Dedifferentiated amniotic fluid mesenchymal stem cell (primary cell): ENCODE data around the gene SRSF1.
A peak's percentile ranks its signal among the peaks of the same experiment; 100 is the strongest.
"Not testable (repeated sequence)": the region's sequence is repeated elsewhere in the genome, so short reads cannot be mapped to it uniquely, and the experiment has no call there.

Experiments used
- DNase-seq: peaks from one replicate; pipeline ENCODE4 v3.0.0-alpha.2; 2016; ENCODE audit errors: extremely low spot score

SRSF1 gene

DNA sequence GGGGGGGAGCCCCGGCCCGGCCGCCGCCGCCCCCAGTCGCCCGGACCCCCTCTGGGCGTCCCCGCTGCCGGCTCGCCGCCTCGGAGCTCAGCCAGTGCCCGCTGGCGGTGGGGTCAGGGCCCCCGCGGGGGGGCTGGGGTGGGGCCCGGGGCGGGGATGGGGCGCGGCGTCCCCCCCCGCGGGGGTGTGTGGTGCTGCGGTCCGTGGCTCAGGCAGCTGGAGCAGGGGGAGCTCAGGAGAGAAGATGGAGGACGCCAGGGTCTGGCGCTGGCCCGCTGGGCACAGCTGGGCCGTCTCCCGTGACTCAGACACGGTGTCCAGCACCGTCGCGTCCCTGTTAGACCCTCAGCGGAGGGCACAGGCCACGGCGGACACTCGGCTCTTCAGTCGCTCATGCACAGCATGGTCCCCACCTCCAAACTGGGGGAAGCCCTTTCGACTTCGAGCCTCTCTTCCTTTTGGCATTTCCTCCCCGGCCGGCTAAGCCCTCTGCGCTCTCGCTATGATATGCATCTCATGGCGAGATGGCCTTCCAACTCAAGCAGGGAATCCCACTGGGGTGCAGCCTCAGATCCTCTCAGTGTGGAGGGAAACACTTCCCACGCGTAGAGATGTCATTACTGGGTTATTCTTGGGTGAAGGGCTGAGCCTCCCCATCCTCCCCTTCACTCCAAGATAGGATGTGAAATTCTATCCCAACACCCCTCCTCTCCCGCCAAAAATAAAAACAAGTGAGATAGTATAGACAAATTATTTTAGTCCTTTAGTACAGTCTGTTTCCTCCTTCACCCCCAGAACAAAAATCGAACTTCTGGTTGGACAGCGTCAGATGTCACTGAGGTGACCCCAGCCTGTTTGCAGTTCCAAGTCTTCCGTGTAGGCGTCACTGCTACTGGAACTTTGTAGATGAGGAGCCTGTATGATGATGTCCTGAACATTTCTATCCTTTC lies 18.5 kb downstream of the SRSF1 start:
- DNase-seq, result peak; percentile 35

DNA sequence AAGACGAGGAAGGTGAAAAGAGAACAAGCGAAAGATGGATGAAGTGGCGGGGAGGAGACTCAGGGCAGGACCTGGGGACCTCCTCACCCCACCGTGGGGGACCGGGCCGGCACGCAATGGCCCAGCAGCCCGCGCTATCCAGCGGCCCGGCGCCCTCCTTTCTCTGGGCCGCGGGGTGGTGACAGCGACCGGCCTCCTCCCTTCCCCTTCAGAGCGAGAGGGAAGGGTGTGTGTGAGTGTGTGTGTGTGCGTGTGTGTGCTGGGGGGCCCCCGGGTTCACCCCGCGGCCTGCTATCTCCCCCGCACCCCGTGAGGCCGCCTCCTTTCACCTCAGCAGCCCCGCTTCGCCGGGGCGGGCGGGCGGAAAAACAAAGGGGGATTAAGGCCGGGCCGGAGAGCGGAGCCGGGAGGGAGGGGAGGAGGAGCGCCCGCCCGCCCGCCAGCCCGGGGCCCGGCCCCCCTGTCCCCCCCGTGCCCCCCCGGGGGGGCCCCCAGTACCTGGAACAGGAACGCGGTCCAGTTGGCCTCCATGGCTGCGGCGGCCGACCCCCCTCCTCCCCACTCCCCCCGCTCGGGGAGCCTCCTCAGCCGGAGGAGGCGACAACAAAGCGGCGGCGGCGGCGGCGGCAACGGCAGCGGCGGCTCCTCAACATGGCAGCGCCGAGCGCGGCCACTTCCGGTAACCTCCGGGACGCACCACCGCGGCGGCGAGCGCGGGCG lies 19.3 kb downstream of the SRSF1 start, which contains the start of gene VEZF1:
Gene VEZF1 (minus strand): TSS at position 674 of the 720 bp plus-strand sequence. CDS start 143 bp downstream, at position 531.
- peak; percentile 45 for DNase-seq

DNA sequence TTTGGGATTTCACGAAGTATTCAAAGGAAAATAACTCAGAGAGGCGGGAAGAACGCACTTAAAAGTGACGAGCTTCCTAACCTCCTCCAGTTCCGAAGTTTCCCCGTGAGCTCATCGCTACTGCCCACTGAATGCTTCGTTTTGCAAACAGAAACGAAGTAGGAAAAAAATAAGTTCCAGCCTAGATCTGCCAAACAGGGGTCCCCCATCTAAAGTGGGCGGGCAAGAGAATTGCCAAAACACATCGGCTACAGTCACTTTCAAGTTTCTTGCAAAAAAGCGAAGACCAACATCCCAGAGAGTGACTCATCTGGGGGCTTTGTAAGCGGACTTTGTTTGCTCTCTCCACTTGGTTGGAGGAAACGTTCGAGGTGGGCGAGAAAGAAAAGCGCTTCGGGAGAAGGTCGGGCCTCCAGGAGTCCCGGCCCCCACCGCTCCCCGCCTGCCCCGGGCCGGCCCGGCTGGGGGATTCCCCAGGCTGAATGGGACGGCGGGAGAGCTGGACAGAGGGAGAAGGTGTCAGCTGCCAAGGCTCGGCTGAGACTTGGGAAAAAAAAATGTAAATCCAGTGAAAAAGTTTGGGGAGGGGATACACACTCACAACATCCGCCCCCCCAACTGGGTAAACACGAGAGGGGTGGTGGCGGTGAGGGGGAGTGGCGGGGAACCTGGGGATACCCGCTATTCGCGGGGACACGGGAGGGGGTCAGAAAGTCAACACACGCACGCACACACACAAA lies 20.0 kb downstream of the SRSF1 start:
- peak; percentile 63 for DNase-seq

DNA sequence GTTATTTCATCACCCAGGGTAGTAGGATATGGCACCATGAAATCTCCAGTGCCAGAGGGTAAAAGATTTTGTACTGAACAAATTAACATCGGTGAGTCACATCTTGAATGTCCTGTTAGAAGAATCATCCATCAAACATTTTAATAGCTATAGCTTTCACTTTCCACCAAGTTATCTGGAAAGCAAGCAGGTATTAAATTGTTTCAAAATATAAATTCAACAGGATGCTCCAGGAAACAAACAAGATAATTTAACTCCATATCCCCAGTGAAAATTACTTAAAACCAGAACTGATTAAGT lies 21.4 kb downstream of the SRSF1 start:
- DNase-seq, result peak; percentile 65

DNA sequence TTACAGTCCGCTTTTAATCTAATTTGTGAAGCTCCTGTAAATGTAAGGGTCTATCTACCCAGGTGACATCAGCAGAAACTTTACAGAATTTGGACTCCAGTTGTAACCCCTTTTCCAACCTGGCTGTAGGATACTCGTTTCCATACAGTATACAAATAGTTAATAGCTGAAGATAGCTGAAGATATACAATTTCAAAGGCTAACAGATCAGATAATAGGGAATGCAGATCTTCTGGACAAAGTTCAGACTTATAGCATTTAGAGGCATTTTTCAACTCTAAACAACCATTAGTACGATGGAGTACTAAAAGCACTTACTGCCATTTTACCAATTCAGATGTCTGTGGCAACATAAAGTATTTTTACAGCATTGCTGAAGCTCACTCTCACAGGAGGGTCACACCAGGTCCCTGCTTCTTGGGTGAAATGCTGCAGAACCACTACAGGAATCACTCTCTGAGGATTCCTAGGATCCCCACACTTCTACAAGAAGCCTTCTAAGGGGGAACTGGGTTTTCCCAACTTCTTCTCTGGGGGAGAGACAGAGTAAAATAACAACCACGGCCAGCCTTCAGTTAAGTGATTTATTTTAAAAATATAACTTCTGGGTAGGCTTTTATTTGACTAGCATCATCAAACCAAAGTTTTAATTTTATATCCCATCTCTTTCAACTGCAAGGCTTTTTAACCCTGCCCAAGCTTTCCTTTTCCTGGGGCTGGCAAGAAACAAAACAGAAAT lies 21.9 kb downstream of the SRSF1 start:
- DNase-seq, result no peak

DNA sequence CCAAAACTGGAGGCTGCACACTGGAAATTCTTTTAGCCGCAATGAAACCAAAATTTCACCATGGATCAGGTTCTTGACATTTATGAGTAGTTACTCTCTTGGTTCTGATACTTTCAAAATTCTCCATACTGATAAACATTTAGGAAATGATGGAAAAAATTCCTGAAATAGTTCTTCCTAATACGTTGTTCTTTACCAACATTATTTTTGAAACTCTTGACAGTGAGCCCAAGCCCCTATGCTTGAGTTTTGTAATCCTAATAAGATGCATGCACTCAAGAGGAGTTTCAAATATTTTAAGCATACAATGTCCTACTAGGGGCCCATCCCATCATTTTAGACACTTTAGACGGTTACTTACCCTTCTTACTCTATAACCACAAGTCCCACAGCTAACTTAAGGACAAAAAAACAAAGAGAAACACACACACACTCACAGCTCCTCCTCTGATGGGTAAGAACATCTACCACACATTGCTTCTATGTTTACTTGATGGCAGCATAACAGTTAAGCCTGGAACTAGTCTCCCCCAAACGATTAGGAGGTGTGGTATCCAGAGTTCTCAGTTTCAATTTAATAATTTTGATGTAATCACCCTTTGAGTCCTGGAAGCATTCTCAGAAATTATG lies 22.7 kb downstream of the SRSF1 start:
- DNase-seq, result no peak

DNA sequence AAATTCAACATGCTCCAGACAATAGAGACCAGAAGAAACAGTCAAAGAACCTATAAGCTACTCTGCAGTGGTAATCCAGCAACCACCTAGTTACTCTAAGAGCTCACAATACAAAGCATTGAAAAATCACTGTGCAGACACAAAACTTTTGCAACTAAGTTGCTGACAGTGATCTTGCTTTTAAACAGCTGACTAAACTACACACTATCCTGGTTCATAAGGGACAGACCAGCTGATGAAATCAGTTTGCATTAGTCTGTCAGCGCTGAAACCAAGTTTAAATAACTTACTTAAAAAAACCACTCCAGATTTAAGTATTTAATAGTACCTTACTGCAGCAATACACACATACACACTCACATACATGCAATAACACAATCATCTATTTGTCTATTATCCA lies 23.6 kb downstream of the SRSF1 start:
- DNase-seq, result no peak

DNA sequence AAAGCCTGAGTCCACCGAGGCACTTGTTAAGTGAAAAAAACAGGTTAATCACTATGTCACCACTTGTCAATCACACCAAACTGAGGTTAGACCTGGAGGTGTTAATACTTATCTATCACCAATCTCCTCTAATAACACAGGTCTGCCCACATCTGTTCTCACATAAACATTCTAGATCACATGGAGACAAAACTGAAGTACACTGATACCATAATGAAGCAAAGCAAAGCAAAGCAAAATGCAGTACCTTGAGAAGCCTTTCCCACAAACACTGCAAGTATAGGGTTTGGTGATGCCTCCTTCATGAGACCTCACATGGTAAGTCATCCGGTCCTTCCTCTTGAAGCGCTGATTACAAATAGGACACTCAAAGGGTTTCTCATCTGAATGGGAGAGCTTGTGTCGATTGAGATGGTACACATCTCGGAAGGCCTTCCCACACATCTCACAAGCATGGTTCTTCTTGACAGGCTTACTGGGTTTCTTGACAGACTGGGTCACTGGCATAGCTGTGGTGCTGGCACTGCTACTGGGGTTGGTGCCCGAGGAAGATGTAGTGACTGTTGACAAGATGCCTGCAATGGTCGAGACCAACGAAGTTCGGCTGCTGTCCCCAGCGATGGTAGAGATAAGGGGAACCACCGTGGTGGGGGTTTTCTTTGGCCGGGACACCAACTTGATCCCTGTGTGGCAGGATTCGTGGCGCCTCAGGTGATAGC lies 24.4 kb downstream of the SRSF1 start:
- DNase-seq, result no peak

DNA sequence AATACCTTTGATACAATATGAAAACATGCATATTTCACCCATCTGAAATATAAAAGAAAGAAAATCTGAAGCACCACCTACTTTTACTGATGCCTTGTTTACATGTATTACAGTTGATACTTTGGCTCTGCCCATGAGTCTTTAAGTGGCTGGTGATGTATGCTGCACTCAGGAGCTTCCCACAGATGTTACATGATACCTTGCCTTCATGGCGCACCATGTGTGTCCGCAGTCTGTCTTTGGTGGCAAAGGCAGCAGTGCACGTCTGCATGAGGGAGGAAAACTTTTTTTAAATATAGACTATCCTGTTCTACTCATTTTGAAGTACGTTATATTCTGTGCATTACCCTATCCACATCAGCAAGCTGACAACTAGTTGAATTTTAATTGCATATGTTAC lies 26.5 kb downstream of the SRSF1 start:
- DNase-seq, result no peak

DNA sequence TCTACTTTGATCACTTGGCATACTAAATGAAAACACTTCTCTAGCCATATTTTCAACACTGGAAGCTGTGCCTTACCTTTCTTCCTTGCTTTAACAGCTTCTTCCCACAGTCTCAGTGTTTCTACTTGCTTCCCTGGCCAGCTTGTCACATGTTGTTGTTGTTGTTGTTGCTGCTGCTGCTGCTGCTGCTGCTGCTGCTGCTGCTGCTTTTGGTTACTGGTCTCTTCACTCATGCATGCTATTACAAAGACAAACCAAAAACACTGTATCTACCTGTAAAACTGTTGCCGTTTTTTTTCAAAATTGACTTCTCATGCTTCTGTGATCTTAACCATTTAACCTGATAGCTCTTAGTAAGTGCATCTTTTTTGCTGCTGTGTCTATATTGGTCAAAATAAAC lies 28.0 kb downstream of the SRSF1 start:
- DNase-seq, result no peak

DNA sequence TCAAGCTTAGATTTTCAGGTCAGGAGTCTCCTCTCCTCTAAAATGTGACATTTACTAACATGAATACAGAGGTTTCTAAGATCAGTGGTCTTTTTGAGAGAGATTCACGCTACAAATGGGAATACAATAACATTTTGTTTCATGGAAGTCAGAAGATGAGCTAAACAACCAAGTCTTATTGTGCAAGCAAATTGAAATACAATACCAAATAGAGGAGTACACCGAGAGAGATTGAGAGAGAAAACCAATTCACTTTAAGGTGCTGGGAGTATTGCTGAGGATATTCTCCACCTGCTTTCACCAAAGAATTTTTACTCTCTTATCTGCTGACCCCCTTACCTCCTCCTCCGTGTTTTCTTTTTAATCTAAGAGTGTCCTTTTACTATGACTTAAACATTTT lies 30.5 kb downstream of the SRSF1 start:
- DNase-seq, result no peak

DNA sequence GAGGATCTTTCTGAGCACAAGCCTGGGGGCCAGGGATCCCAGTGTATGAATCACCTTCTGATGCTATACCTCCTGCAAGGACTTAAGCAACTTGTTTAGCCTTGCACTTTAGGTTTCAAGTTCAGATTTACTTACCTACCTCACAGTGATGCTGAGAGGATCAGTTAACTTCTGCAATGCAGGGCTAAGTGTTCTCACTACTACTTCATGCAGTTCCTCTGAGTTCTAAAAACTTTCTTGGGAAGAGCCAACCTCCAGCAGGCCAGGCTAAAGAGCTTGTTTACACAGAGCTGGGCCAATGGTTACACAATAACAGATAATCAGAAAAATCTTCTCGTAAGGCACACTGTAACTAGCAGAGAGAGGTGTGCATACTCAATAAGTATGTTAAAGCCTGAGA lies 32.0 kb downstream of the SRSF1 start:
- DNase-seq, result no peak

DNA sequence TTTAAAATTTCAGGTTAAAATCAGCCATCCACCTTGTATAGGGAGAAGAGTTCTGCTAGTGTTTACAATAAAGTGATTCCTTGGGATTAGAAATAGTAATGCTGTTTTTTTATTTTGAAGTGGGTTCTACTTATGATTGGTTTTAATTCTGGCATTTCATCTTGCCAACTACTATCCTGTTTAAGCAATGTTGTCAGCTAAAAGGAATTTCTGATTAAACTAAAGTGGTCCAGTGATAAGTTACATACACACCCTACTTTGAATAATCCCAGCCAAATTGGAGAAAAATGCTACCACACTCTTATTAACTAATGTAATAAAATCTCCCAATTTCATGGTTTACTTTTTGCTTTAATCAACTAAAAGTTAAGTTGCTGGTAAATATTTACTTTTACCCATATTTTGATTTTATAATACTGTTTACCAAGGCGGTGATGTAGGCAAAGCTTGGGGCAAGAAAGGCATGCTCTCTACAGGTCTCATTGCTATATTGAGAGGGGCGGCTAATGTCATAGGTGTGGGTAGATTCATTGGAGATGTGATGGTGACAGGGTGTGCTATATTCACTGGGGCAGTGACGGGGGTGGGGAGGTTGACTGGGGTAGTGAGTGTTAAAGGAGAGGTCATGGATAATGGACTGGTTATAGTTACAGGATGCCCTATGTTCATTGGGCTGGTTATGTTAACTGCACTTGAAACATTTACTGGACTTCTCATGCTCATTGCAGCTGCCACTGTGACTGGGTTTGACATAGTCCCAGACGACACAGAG lies 32.8 kb downstream of the SRSF1 start:
- DNase-seq, result not testable (repeated sequence)

DNA sequence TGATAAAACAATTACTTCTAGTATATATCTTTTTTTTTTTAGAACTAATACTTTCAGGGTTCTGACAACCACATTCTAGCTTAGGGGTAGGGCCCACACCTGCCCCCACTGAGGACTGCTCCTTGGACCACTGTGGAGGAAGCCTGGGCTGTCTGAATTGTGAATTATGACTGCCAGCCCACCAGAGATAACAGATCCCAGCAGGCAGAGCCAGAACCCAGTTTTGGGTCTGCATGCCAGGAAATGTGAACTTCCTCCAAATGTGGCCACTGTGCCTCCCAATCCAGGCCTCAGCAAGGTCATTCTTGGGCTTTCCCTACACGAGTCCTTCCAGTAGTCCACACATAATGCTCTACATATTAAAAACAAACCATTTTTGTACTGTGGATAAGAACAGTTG lies 34.9 kb downstream of the SRSF1 start:
- DNase-seq, result no peak

DNA sequence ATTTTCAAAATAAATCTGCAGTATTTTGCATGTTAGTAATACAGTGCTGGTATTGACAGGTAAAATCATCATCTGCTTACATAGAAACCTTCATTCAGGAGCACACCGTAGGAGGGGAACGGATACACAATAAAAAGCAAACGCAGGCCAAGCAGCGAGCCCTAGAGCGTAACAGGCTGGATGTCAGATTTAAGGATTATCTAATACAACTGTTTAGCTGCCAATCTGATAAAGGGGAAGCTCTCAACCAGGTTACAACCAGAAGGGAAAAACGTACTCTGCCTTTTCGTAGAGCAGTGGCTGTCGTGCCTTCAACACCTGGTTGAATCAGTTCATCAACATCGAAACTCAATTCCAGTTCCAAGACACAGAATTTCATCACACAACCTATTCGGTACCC lies 35.5 kb downstream of the SRSF1 start:
- no peak for DNase-seq

DNA sequence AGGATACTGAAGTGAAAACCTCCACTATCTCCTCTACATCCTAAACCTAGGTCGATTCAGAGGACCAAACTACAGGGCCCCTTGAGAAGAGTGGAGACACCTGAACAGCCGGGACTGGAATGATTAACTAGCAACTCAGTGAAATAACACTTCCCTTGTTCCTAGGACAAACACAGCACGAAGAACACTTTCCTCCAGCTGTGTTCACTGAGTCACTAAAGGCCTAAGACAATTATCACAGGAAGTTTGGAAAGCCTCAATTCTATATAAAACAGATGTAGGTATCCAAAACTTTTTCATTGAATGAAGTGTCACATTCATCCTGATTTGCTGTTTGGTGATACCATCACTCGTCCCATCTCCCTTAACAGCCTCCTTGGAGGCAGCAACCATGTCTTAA lies 36.3 kb downstream of the SRSF1 start:
- no peak for DNase-seq

DNA sequence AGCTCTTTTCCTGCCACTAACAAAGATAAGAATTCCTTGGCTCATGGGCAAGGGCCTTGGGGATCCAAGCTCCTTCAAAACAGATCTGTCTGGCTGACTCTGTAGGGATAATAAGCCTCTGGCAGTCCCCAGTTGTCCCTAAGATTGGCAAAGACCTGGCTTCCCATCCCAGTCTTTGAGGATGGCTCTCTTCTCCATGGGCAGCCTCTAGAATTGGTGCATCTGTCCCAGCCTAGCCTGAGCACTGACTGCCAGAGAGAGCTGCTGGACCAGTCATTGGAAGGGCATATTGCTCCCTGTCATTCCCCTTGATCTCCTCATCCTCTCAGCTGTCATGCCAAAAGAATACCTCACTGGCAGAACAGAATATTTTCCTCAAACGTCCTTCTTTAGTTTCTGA lies 38.6 kb downstream of the SRSF1 start:
- no peak for DNase-seq

DNA sequence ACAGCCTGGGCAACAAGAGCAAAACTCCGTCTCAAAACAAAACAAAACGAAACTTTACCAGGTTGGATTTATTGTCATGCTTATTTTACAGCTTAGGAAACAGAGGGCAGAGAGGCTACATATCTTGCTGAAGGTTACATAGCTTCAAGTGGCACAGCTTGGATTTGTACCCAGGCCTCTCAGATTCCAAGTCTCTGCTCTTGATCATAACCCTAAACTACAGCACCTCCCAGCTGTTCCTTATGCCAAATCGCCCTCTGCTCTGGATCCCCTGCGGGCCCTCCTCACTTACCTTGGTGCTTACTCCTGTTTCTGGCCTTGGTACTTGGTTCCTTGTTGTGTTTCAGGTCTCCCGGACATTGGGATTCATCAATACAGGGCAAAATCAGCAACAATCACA lies 40.2 kb downstream of the SRSF1 start:
- DNase-seq, result no peak

DNA sequence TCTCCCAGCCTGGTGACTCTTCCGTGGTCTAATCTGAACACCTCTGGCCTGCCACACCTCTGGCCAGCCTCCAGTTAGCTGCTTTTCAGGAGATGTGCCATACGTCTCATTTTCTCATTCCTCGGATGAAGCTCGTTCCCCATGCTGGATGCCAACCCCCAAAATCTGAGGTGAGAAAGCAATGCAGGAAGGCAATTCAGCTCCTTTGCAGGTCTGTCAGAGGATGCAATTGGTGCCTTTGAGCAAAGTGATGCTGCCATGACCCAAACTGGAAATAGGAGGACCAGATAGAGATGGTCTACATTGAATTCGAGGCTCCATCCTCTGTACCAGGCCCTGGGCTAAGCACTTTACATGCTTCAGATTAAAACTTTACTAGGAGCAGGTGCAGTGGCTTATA lies 40.8 kb downstream of the SRSF1 start:
- DNase-seq, result no peak
